ENCODE results near the gene PTCH2.

- no peak for TF ChIP-seq CTCF (IDR thresholded peaks at IDR 0.05)
- no peak for TF ChIP-seq EP300 (IDR thresholded peaks at IDR 0.05)
- no peak for TF ChIP-seq POLR2A (IDR thresholded peaks at IDR 0.05)
These were observed 17.9 kb upstream of the PTCH2 start for GRCh38 chr1:44860891-44861425.

Measured in tibial nerve (tissue), 4 donors.